H1 (cell line): ENCODE measurements around the gene FAM53C. TPM values are rescaled to one million over a fixed set of nuclear protein-coding genes. Genes with fewer than 3 reads are reported as not detected.

Experiments used
- CTCF ChIA-PET: fragments of 300-600 bp; sonication (Branson Sonifier 250); formaldehyde crosslinking; loops from one replicate; lab custom pipeline; 2021; ENCODE audit not compliant: partially characterized antibody; lab: Charles Lee
- POLR2A ChIA-PET: fragments of 300-600 bp; sonication (Branson Sonifier 250); formaldehyde crosslinking; loops from one replicate; lab custom pipeline; 2021; ENCODE audit warnings: inconsistent platforms; ENCODE audit not compliant: partially characterized antibody; lab: Charles Lee
- DNase-seq, 2 experiments: peaks; one replicate each; pipeline versions ENCODE4 v3.0.0 to v3.0.0-alpha.2; 2010 to 2022; ENCODE audit warnings: low spot score in 2 of 2, low read depth in 1 of 2, mixed read lengths in 1 of 2
- FAIRE-seq: peaks from 2 replicates; lab custom pipeline; 2011; peaks lifted over from hg19 to GRCh38; lab: Jason Lieb, UNC
- H2AFZ ChIP-seq: 2 replicates; pipeline ENCODE4 v1.8.1; 2012; ENCODE audit warnings: low read length, inconsistent platforms
- H2AK5ac ChIP-seq: 2 replicates; pipeline ENCODE4 v1.6.1; 2013; ENCODE audit warnings: low read depth, low read length
- H2BK120ac ChIP-seq: replicated peaks from 2 replicates; pipeline ENCODE3; 2013; ENCODE audit warnings: low read depth, low read length, inconsistent platforms
- H2BK12ac ChIP-seq: 2 replicates; pipeline ENCODE4 v1.6.1; 2013; ENCODE audit warnings: low read depth, low read length
- H2BK15ac ChIP-seq: 2 replicates; pipeline ENCODE4 v1.6.1; 2013; ENCODE audit warnings: low read length
- H2BK20ac ChIP-seq: 2 replicates; pipeline ENCODE4 v1.6.1; 2013; ENCODE audit warnings: low read length
- H2BK5ac ChIP-seq: 2 replicates; pipeline ENCODE4 v1.6.1; 2013; ENCODE audit warnings: low read depth, low read length
- H3K14ac ChIP-seq: 2 replicates; pipeline ENCODE4 v1.6.1; 2013; ENCODE audit warnings: inconsistent platforms; ENCODE audit not compliant: insufficient read length
- H3K18ac ChIP-seq: 2 replicates; pipeline ENCODE4 v1.6.1; 2013; ENCODE audit warnings: low read length; ENCODE audit errors: extremely low read depth
- H3K23ac ChIP-seq: 2 replicates; pipeline ENCODE4 v1.6.1; 2013; ENCODE audit warnings: inconsistent platforms; ENCODE audit not compliant: insufficient read length
- H3K23me2 ChIP-seq: 2 replicates; pipeline ENCODE4 v1.6.1; 2013; ENCODE audit warnings: low read depth, low read length
- H3K27ac ChIP-seq: 2 replicates; pipeline ENCODE4 v1.6.1; 2011; ENCODE audit warnings: low read depth, low read length, inconsistent platforms
- H3K27me3 ChIP-seq, 4 experiments: replicated peaks in 1 of 4; 1 replicate in 1 of 4; 2 replicates in 3 of 4; pipeline versions ENCODE4 v1.6.1 to v1.8.1; 2011 to 2013; ENCODE audit warnings: low read length in 3 of 4, mild to moderate bottlenecking in 3 of 4, inconsistent platforms in 2 of 4, mixed read lengths in 2 of 4, moderate library complexity in 1 of 4; ENCODE audit not compliant: control insufficient read depth in 3 of 4, insufficient read depth in 3 of 4; ENCODE audit errors: extremely low read depth in 1 of 4
- H3K36me3 ChIP-seq, 4 experiments: 2 replicates each; pipeline versions ENCODE4 v1.6.1 to v1.8.1; 2011 to 2013; ENCODE audit warnings: mild to moderate bottlenecking in 4 of 4, low read length in 3 of 4, moderate library complexity in 2 of 4, control low read depth in 1 of 4, inconsistent platforms in 1 of 4; ENCODE audit not compliant: insufficient read depth in 4 of 4, control insufficient read depth in 2 of 4
- H3K4ac ChIP-seq: replicated peaks from 2 replicates; pipeline ENCODE3; 2013; ENCODE audit warnings: low read length, low read depth, mixed read lengths, inconsistent platforms; ENCODE audit not compliant: insufficient read length
- H3K4me1 ChIP-seq, 4 experiments: replicated peaks in 1 of 4; 1 replicate in 1 of 4; 2 replicates in 3 of 4; pipeline versions ENCODE4 v1.6.1 to v1.8.1; 2011 to 2013; ENCODE audit warnings: low read length in 3 of 4, inconsistent platforms in 2 of 4, mixed read lengths in 1 of 4; ENCODE audit not compliant: insufficient read depth in 4 of 4, control insufficient read depth in 3 of 4
- H3K4me2 ChIP-seq, 2 experiments: 2 replicates each; pipeline versions ENCODE4 v1.6.1 to v1.8.1; 2011 to 2013; ENCODE audit warnings: low read depth in 2 of 2, low read length in 2 of 2, control low read depth in 1 of 2, inconsistent platforms in 1 of 2, mild to moderate bottlenecking in 1 of 2; ENCODE audit not compliant: insufficient read depth in 1 of 2
- H3K4me3 ChIP-seq, 4 experiments: fragments of 200-600, 300-600 bp in 1 of 4; sonication (generic), shearing (Covaris generic), sonication (Bioruptor Twin) in 1 of 4; 2 replicates each; pipeline versions ENCODE4 v1.5.1 to v1.8.1; 2011 to 2016; ENCODE audit warnings: low read length in 4 of 4, low read depth in 3 of 4, control low read depth in 2 of 4, inconsistent platforms in 2 of 4, mild to moderate bottlenecking in 2 of 4, mixed read lengths in 1 of 4, moderate library complexity in 1 of 4; ENCODE audit not compliant: insufficient read depth in 2 of 4; ENCODE audit errors: extremely low read depth in 1 of 4
- H3K56ac ChIP-seq: replicated peaks from 2 replicates; pipeline ENCODE3; 2013; ENCODE audit warnings: low read depth, mild to moderate bottlenecking, mixed read lengths, low read length, inconsistent platforms; ENCODE audit not compliant: insufficient read length
- H3K79me1 ChIP-seq: 2 replicates; pipeline ENCODE4 v1.6.1; 2013; ENCODE audit warnings: low read depth, low read length, control low read depth
- H3K79me2 ChIP-seq, 2 experiments: 2 replicates each; pipeline versions ENCODE4 v1.6.1 to v1.8.1; 2012 to 2013; ENCODE audit warnings: low read length in 2 of 2, mild to moderate bottlenecking in 2 of 2, inconsistent platforms in 1 of 2; ENCODE audit not compliant: insufficient read depth in 2 of 2, control insufficient read depth in 1 of 2
- H3K9ac ChIP-seq, 4 experiments: replicated peaks in 1 of 4; 1 replicate in 1 of 4; 2 replicates in 3 of 4; pipeline versions ENCODE4 v1.6.1 to v1.8.1; 2011 to 2013; ENCODE audit warnings: low read depth in 3 of 4, low read length in 3 of 4, control low read depth in 2 of 4, mild to moderate bottlenecking in 2 of 4, moderate library complexity in 2 of 4, inconsistent platforms in 1 of 4; ENCODE audit errors: extremely low read depth in 1 of 4
- H3K9me3 ChIP-seq, 2 experiments: 2 replicates each; pipeline versions ENCODE4 v1.6.1 to v1.8.1; 2012 to 2013; ENCODE audit warnings: mild to moderate bottlenecking in 2 of 2, moderate library complexity in 2 of 2, control low read depth in 1 of 2, inconsistent platforms in 1 of 2, low read depth in 1 of 2, low read length in 1 of 2, mixed read lengths in 1 of 2; ENCODE audit not compliant: insufficient read depth in 2 of 2
- H4K20me1 ChIP-seq, 2 experiments: replicated peaks in 1 of 2; 2 replicates each; pipeline versions ENCODE3 to v1.8.1; 2011 to 2013; ENCODE audit warnings: inconsistent platforms in 2 of 2, low read length in 2 of 2, mild to moderate bottlenecking in 1 of 2; ENCODE audit not compliant: insufficient read depth in 2 of 2, control insufficient read depth in 1 of 2
- H4K5ac ChIP-seq: 2 replicates; pipeline ENCODE4 v1.6.1; 2013; ENCODE audit warnings: low read length, low read depth, mixed read lengths, inconsistent platforms; ENCODE audit not compliant: insufficient read length
- H4K8ac ChIP-seq: 2 replicates; pipeline ENCODE4 v1.8.0; 2013; ENCODE audit warnings: mild to moderate bottlenecking, moderate library complexity, low read length, inconsistent platforms; ENCODE audit not compliant: insufficient read depth; ENCODE audit errors: extremely low read depth
- H4K91ac ChIP-seq: replicated peaks from 2 replicates; pipeline ENCODE3; 2013; ENCODE audit warnings: low read length, mixed read lengths, inconsistent platforms; ENCODE audit not compliant: insufficient read length
- BRCA1 ChIP-seq: IDR thresholded peaks from 2 replicates; pipeline ENCODE4 v1.6.1; 2012; ENCODE audit warnings: low read depth, low read length, improper control_type of control experiment
- CBX8 ChIP-seq: fragments of 300-800, 300-1000 bp; sonication (generic); IDR thresholded peaks from 2 replicates; pipeline ENCODE4 v1.7.1; 2016; ENCODE audit warnings: low read depth, low read length, borderline replicate concordance
- POLR2A ChIP-seq, 2 experiments: IDR thresholded peaks; 1 replicate in 1 of 2; 2 replicates in 1 of 2; pipeline ENCODE4 v1.6.1; 2011; ENCODE audit warnings: low read depth in 2 of 2, low read length in 2 of 2, mild to moderate bottlenecking in 2 of 2; ENCODE audit errors: control extremely low read depth in 1 of 2
- POU5F1 ChIP-seq: IDR thresholded peaks from 2 replicates; pipeline ENCODE4 v1.6.1; 2011; ENCODE audit warnings: low read depth, mild to moderate bottlenecking, low read length, moderate library complexity
- TAF7 ChIP-seq: optimal IDR thresholded peaks from 2 replicates; pipeline ENCODE3; 2011; ENCODE audit warnings: low read depth, mild to moderate bottlenecking, inconsistent platforms, low read length, moderate library complexity, borderline replicate concordance
- WGBS, 2 experiments: shearing (Covaris generic) in 1 of 2; methylation state at CpG; one replicate each; pipeline versions ENCODE4 v1.1.6 to v1.1.7; 2013 to 2015; ENCODE audit warnings: low lambda C conversion rate in 2 of 2, mixed read lengths in 2 of 2, inconsistent platforms in 1 of 2, low coverage in 1 of 2, missing lambda C conversion rate in 1 of 2; ENCODE audit not compliant: insufficient replicate concordance in 2 of 2, insufficient coverage in 1 of 2, insufficient read length in 1 of 2; ENCODE audit errors: extremely low coverage in 1 of 2, missing lambda C conversion rate in 1 of 2; 5-methylcytosine and 5-hydroxymethylcytosine counted together
- polyA plus RNA-seq, 7 experiments: library from polyadenylated mRNA; depleted of rRNA in 3 of 7; stranded (reverse) in 5 of 7; unstranded in 2 of 7; fragments of >200 nt in 5 of 7; fragments of 200-250 nt in 2 of 7; gene quantifications; 1 replicate in 5 of 7; 2 replicates in 1 of 7; 4 replicates in 1 of 7; pipeline versions ENCODE4 v1.2.1 to v1.2.3, GENCODE V29; 2011 to 2013; ENCODE audit warnings: missing spikeins in 2 of 7, mixed read lengths in 2 of 7
- total RNA-seq: library from RNA; stranded (reverse); fragmentation: NEBNext Ultra II Directional; extraction: Animal tissue kit (Norgen Biotek cat#: 25700); gene quantifications from 2 replicates; pipeline ENCODE4 v1.2.1, GENCODE V29; 2021
- TF ChIP-seq, protein P1 (sequence below), 3 experiments: IDR thresholded peaks; 1 replicate in 2 of 3; 2 replicates in 1 of 3; pipeline versions ENCODE4 v1.5.1 to v1.6.1; 2011; ENCODE audit warnings: low read length in 3 of 3, mild to moderate bottlenecking in 3 of 3, inconsistent platforms in 2 of 3, low read depth in 1 of 3, moderate library complexity in 1 of 3; ENCODE audit not compliant: insufficient read depth in 1 of 3; ENCODE audit errors: control extremely low read depth in 1 of 3
- TF ChIP-seq, protein P2 (sequence below): IDR thresholded peaks from 2 replicates; pipeline ENCODE4 v1.6.1; 2012; ENCODE audit warnings: low read length, inconsistent platforms

FAM53C gene
- total and polyA plus RNA-seq, 2 of the 8 experiments (the other 6 are each of a cell fraction or from before 2014, with no cell fraction given): 57.6 to 75.3 TPM

DNA sequence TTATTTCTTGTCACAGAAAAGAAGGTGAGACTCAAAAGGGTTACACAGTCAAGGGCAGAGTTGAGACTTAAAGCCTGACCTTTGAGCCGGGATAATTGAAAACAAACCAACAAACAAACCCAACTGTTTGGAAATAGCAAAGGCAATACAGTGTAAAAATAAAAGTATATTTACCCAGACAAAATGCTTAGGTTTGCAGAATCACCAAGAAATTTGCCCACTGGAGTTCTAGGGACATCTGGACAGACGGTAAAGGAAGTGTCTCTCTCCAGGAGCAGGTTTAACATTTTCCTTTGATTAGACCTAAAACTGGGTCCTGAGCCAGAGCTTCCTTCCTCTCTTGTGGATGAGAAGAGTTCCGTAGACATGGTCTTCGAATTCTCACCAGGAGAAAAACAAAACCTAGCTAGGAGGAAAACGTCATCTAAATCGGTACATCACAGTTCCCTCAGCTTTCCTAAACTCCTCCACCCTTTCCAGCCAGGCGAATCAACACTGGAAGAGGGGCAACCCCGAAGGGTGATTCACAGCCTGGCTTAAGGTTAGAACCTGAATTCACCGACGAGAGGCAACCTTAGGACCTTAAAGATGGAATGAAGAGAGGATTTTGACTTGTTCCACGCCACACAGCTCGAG, 7.1 kb upstream of the FAM53C start:
- Histone ChIP-seq H3K36me3 (peaks cover 0 to 4% (median 1%) of the 10 kb centered on the region in 4 experiments; a peak in 2 of 8 replicates), H3K4me1 (peaks cover 0 to 2% (median 0%) of the 10 kb centered on the region in 4 experiments; a peak in 2 of 7 replicates), H3K18ac (no peak overlapping the region; the same call in 1 of the 2 replicates), H2BK12ac (peak overlapping the region; percentile 46; the same call in 1 of the 2 replicates), H3K27me3 (no peaks in the 10 kb centered on the region), H3K9ac (peak overlapping the region; percentile 41 to 97 (median 78)), H4K91ac (no peak overlapping the region), H3K4me2 (peak overlapping the region; percentile 88 to 93), H3K14ac (no peak overlapping the region), H3K79me2 (peaks cover 0 to 10% of the 10 kb centered on the region in 2 experiments; a peak in 1 of 4 replicates), H4K8ac (peak overlapping the region; percentile 77; the same call in 1 of the 2 replicates), H2AFZ (peak overlapping the region; percentile 63), H3K4ac (no peak overlapping the region), H4K20me1 (no peaks in the 10 kb centered on the region), H2AK5ac (no peak overlapping the region; the same call in 1 of the 2 replicates), H2BK5ac (peak overlapping the region; percentile 72), H3K79me1 (no peaks in the 10 kb centered on the region; the same call in 1 of the 2 replicates), H3K9me3 (no peaks in the 10 kb centered on the region), H2BK20ac (no peak overlapping the region), H3K23me2 (peaks cover 9% of the 10 kb centered on the region), H3K23ac (no peak overlapping the region), H2BK15ac (no peak overlapping the region), H4K5ac (no peak overlapping the region), H3K4me3 (peak overlapping the region; percentile 78 to 95 (median 90)), H3K56ac (no peak overlapping the region), H2BK120ac (no peak overlapping the region), H3K27ac (peak overlapping the region; percentile 76)
- ChIA-PET POLR2A (interaction anchor here (0.7 to 4.7 kb wide), 20 partner anchors 9 to 245 kb away, joined by 3 to 68 read pairs (median 6); partner anchors contain the start of genes BRD8, CDC23, EGR1 and KDM3B), CTCF (interaction anchor here (0.6 to 13.6 kb wide), 6 partner anchors 8 to 422 kb away, joined by 3 to 196 read pairs (median 4); partner anchors contain the start of gene KDM3B)
- DNase-seq (no peak), FAIRE-seq (no peak)
- 21% methylated on average over 12 of the region's 12 CpGs; no CpG with 5 or more reads in 1 of the 2 experiments for WGBS, 2 experiments
- TF ChIP-seq, protein P1, sequence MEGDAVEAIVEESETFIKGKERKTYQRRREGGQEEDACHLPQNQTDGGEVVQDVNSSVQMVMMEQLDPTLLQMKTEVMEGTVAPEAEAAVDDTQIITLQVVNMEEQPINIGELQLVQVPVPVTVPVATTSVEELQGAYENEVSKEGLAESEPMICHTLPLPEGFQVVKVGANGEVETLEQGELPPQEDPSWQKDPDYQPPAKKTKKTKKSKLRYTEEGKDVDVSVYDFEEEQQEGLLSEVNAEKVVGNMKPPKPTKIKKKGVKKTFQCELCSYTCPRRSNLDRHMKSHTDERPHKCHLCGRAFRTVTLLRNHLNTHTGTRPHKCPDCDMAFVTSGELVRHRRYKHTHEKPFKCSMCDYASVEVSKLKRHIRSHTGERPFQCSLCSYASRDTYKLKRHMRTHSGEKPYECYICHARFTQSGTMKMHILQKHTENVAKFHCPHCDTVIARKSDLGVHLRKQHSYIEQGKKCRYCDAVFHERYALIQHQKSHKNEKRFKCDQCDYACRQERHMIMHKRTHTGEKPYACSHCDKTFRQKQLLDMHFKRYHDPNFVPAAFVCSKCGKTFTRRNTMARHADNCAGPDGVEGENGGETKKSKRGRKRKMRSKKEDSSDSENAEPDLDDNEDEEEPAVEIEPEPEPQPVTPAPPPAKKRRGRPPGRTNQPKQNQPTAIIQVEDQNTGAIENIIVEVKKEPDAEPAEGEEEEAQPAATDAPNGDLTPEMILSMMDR (IDR thresholded peaks at IDR 0.05; ENCODE audit: control extremely low read depth in 1 of 3, insufficient read depth in 1 of 3, low read depth in 1 of 3, low read length in 3 of 3): no peak
- TF ChIP-seq, protein P2, sequence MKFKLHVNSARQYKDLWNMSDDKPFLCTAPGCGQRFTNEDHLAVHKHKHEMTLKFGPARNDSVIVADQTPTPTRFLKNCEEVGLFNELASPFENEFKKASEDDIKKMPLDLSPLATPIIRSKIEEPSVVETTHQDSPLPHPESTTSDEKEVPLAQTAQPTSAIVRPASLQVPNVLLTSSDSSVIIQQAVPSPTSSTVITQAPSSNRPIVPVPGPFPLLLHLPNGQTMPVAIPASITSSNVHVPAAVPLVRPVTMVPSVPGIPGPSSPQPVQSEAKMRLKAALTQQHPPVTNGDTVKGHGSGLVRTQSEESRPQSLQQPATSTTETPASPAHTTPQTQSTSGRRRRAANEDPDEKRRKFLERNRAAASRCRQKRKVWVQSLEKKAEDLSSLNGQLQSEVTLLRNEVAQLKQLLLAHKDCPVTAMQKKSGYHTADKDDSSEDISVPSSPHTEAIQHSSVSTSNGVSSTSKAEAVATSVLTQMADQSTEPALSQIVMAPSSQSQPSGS: no peak
- TF ChIP-seq BRCA1 (no peak), TAF7 (no peak), POLR2A (IDR thresholded peaks at IDR 0.05; ENCODE audit: control extremely low read depth in 1 of 2, low read depth in 2 of 2, low read length in 2 of 2) (no peak), POU5F1 (no peak), CBX8 (no peak)
